ENCODE measurements around the gene WNT9A.

- TF ChIP-seq, protein P1, sequence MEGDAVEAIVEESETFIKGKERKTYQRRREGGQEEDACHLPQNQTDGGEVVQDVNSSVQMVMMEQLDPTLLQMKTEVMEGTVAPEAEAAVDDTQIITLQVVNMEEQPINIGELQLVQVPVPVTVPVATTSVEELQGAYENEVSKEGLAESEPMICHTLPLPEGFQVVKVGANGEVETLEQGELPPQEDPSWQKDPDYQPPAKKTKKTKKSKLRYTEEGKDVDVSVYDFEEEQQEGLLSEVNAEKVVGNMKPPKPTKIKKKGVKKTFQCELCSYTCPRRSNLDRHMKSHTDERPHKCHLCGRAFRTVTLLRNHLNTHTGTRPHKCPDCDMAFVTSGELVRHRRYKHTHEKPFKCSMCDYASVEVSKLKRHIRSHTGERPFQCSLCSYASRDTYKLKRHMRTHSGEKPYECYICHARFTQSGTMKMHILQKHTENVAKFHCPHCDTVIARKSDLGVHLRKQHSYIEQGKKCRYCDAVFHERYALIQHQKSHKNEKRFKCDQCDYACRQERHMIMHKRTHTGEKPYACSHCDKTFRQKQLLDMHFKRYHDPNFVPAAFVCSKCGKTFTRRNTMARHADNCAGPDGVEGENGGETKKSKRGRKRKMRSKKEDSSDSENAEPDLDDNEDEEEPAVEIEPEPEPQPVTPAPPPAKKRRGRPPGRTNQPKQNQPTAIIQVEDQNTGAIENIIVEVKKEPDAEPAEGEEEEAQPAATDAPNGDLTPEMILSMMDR (IDR thresholded peaks at IDR 0.05) = no peak
- no peak for TF ChIP-seq POLR2A (IDR thresholded peaks at IDR 0.05)
Observed at GRCh38 chr1:227894831-227895451, 52.8 kb downstream of the WNT9A start.
